Esophagus muscularis mucosa (tissue), 4 donors: ENCODE measurements around the gene FOXO3. TPM values are rescaled to one million over a fixed set of nuclear protein-coding genes. Genes with fewer than 3 reads are reported as not detected.

ENCODE experiments used
- DNase-seq: peaks from one replicate; pipeline ENCODE4 v3.0.0-alpha.2; 2017; ENCODE audit errors: extremely low spot score
- H3K27ac ChIP-seq, 4 donors: fragments of 200-600 bp; sonication (generic); replicated peaks in 1 of 4; 1 replicate in 3 of 4; 2 replicates in 1 of 4; pipeline ENCODE4 v1.5.1; 2016 to 2019; ENCODE audit warnings: mild to moderate bottlenecking in 1 of 4
- H3K27me3 ChIP-seq, 4 donors: fragments of 200-600 bp; sonication (generic); one replicate each; pipeline versions ENCODE4 v1.5.1 to v1.6.0; 2016 to 2019
- H3K36me3 ChIP-seq, 4 donors: fragments of 200-600 bp; sonication (generic); one replicate each; pipeline ENCODE4 v1.5.1; 2016 to 2019
- H3K4me1 ChIP-seq, 4 donors: fragments of 200-600 bp; sonication (generic); one replicate each; pipeline ENCODE4 v1.5.1; 2016 to 2019
- H3K4me3 ChIP-seq, 4 donors: fragments of 200-600 bp; sonication (generic); 1 replicate in 2 of 4; 2 replicates in 2 of 4; pipeline ENCODE4 v1.5.1; 2016 to 2019; ENCODE audit warnings: mild to moderate bottlenecking in 4 of 4, moderate library complexity in 1 of 4
- H3K9me3 ChIP-seq, 4 donors: fragments of 200-600 bp; sonication (generic); 1 replicate in 3 of 4; 2 replicates in 1 of 4; pipeline ENCODE4 v1.5.1; 2016 to 2019
- EP300 ChIP-seq: sonication (generic); formaldehyde crosslinking; IDR thresholded peaks from one replicate; pipeline ENCODE4 v1.6.1; 2017; ENCODE audit warnings: antibody characterized with exemption
- POLR2A ChIP-seq: fragments of 450-650 bp; IDR thresholded peaks from one replicate; pipeline ENCODE4 v1.6.1; 2017; ENCODE audit warnings: antibody characterized with exemption, moderate library complexity, mild to moderate bottlenecking, low read depth
- POLR2AphosphoS5 ChIP-seq, 2 donors: sonication (generic); formaldehyde crosslinking; IDR thresholded peaks; one replicate each; pipeline ENCODE4 v1.6.1; 2017; ENCODE audit warnings: antibody characterized with exemption in 2 of 2
- WGBS: methylation state at CpG from one replicate; pipeline ENCODE4 v1.1.5; 2018; 5-methylcytosine and 5-hydroxymethylcytosine counted together
- intact Hi-C: fragments of 100-400 bp; cut with DNase I; formaldehyde crosslinking; loops from one replicate; pipeline ENCODE4 v1.15.1; 2023
- total RNA-seq, 4 donors: library from RNA; depleted of rRNA; stranded (reverse); fragments of >200 nt; gene quantifications; one replicate each; pipeline versions ENCODE4 v1.1.0 to v1.2.1, GENCODE V29; 2016
- TF ChIP-seq, protein P1 (sequence below), 3 experiments: fragments of 200-600 bp in 2 of 3; fragments of 450-650 bp in 1 of 3; sonication (generic) in 2 of 3; IDR thresholded peaks; one replicate each; pipeline ENCODE4 v1.5.1; 2017 to 2019; ENCODE audit warnings: antibody characterized with exemption in 3 of 3, mild to moderate bottlenecking in 2 of 3, moderate library complexity in 1 of 3

Gene FOXO3
- total RNA-seq, 4 donors from 2014 or later: 92.2 to 154 (median 122) TPM

GRCh38 chr6:108581237-108581931 is 20.7 kb downstream of the FOXO3 start:
- H3K4me3 ChIP-seq: peak overlapping the region; percentile 9 to 23 (median 15)
- intact Hi-C loops: no loop called here
- H3K4me1 ChIP-seq: peaks cover 95 to 100% (median 99%) of the 10 kb centered on the region in 4 donors
- H3K9me3 ChIP-seq: no peaks in the 10 kb centered on the region
- peak overlapping the region; percentile 70 to 81 (median 78) for H3K27ac ChIP-seq
- WGBS: 11% methylated on average over 3 of the region's 3 CpGs
- no peak for TF ChIP-seq POLR2A
- TF ChIP-seq, protein P1, sequence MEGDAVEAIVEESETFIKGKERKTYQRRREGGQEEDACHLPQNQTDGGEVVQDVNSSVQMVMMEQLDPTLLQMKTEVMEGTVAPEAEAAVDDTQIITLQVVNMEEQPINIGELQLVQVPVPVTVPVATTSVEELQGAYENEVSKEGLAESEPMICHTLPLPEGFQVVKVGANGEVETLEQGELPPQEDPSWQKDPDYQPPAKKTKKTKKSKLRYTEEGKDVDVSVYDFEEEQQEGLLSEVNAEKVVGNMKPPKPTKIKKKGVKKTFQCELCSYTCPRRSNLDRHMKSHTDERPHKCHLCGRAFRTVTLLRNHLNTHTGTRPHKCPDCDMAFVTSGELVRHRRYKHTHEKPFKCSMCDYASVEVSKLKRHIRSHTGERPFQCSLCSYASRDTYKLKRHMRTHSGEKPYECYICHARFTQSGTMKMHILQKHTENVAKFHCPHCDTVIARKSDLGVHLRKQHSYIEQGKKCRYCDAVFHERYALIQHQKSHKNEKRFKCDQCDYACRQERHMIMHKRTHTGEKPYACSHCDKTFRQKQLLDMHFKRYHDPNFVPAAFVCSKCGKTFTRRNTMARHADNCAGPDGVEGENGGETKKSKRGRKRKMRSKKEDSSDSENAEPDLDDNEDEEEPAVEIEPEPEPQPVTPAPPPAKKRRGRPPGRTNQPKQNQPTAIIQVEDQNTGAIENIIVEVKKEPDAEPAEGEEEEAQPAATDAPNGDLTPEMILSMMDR (IDR thresholded peaks at IDR 0.05): no peak
- peak; percentile 24 to 65 for TF ChIP-seq POLR2AphosphoS5 (IDR thresholded peaks at IDR 0.05)
- H3K36me3 ChIP-seq: peaks cover 0 to 12% (median 0%) of the 10 kb centered on the region in 4 donors
- no peaks in the 10 kb centered on the region for H3K27me3 ChIP-seq
- DNase-seq: no peak

- DNase-seq: no peak
- Histone ChIP-seq H3K9me3 (no peaks in the 10 kb centered on the region), H3K4me3 (peak overlapping the region in 3 of 4 donors; percentile 1 to 20 (median 10)), H3K36me3 (peaks cover 0 to 12% (median 0%) of the 10 kb centered on the region in 4 donors), H3K27me3 (no peaks in the 10 kb centered on the region), H3K4me1 (peaks cover 95 to 100% (median 99%) of the 10 kb centered on the region in 4 donors), H3K27ac (peak overlapping the region; percentile 70 to 81 (median 78))
- TF ChIP-seq POLR2AphosphoS5 (IDR thresholded peaks at IDR 0.05): no peak
- no peak for TF ChIP-seq EP300
- TF ChIP-seq, protein P1 (IDR thresholded peaks at IDR 0.05): no peak
- no peak for TF ChIP-seq POLR2A
- intact Hi-C loops: no loop called here
- 31% methylated on average over 1 of the region's 1 CpG for WGBS
Measured at GRCh38 chr6:108581932-108582475, 21.3 kb downstream of the FOXO3 start.

GRCh38 chr6:108582618-108583017 is 21.9 kb downstream of the FOXO3 start:
- whole genome bisulfite sequencing: 28% methylated on average over 3 of the region's 3 CpGs
- TF ChIP-seq EP300 (no peak), POLR2AphosphoS5 (IDR thresholded peaks at IDR 0.05) (no peak), POLR2A (no peak)
- TF ChIP-seq, protein P1 (IDR thresholded peaks at IDR 0.05): no peak
- Histone ChIP-seq H3K36me3 (peaks cover 0 to 12% (median 0%) of the 10 kb centered on the region in 4 donors), H3K4me3 (no peak overlapping the region), H3K4me1 (peaks cover 95 to 100% (median 99%) of the 10 kb centered on the region in 4 donors), H3K27ac (peak overlapping the region; percentile 70 to 81 (median 78)), H3K9me3 (no peaks in the 10 kb centered on the region), H3K27me3 (no peaks in the 10 kb centered on the region)
- intact Hi-C loops: no loop called here
- no peak for DNase-seq

- TF ChIP-seq, protein P1 (IDR thresholded peaks at IDR 0.05): no peak
- TF ChIP-seq POLR2AphosphoS5 (IDR thresholded peaks at IDR 0.05) (peak in 1 of 2 donors; percentile 20), EP300 (no peak), POLR2A (no peak)
- WGBS: 49% methylated on average over 5 of the region's 5 CpGs
- H3K36me3 ChIP-seq: peaks cover 0 to 3% (median 0%) of the 10 kb centered on the region in 4 donors
- no peaks in the 10 kb centered on the region for H3K9me3 ChIP-seq
- H3K27ac ChIP-seq: peak overlapping the region; percentile 70 to 81 (median 78)
- H3K4me1 ChIP-seq: peaks cover 95 to 99% (median 98%) of the 10 kb centered on the region in 4 donors
- H3K4me3 ChIP-seq: no peak overlapping the region
- intact Hi-C loops: no loop called here
- DNase-seq: no peak
- H3K27me3 ChIP-seq: no peaks in the 10 kb centered on the region
Measured at GRCh38 chr6:108584323-108584722, 23.6 kb downstream of the FOXO3 start.
